Right atrium auricular region (tissue), 2 donors: ENCODE data around the gene ZNF443. TPM values are rescaled to one million over a fixed set of nuclear protein-coding genes. Genes with fewer than 3 reads are reported as not detected.
"Not testable (repeated sequence)": the region's sequence is repeated elsewhere in the genome, so short reads cannot be mapped to it uniquely, and the experiment has no call there.

Experiments used
- DNase-seq: peaks from one replicate; pipeline ENCODE4 v3.0.0-alpha.2; 2019; ENCODE audit warnings: low spot score
- H3K27ac ChIP-seq, 2 donors: fragments of 200-600 bp; sonication (generic); 1 replicate in 1 of 2; 2 replicates in 1 of 2; pipeline ENCODE4 v1.5.1; 2016 to 2019
- H3K27me3 ChIP-seq, 2 donors: fragments of 200-600 bp; sonication (generic); one replicate each; pipeline versions ENCODE4 v1.5.1 to v1.6.0; 2017 to 2019
- H3K36me3 ChIP-seq: fragments of 200-600 bp; sonication (generic); one replicate; pipeline ENCODE4 v1.5.1; 2016
- H3K4me1 ChIP-seq, 2 donors: fragments of 200-600 bp; sonication (generic); one replicate each; pipeline versions ENCODE4 v1.5.1 to v1.6.0; 2017 to 2019
- H3K4me3 ChIP-seq, 2 donors: fragments of 200-600 bp; sonication (generic); 1 replicate in 1 of 2; 2 replicates in 1 of 2; pipeline ENCODE4 v1.5.1; 2017 to 2019; ENCODE audit warnings: mild to moderate bottlenecking in 1 of 2, moderate library complexity in 1 of 2
- H3K9me3 ChIP-seq, 2 donors: fragments of 200-600 bp; sonication (generic); one replicate each; pipeline ENCODE4 v1.5.1; 2019
- total RNA-seq, 2 donors: library from RNA; depleted of rRNA; stranded (reverse); fragments of >200 nt; gene quantifications; one replicate each; pipeline ENCODE4 v1.1.0, GENCODE V29; 2016
- TF ChIP-seq, protein P1 (sequence below), 2 donors: fragments of 200-600 bp; sonication (generic); IDR thresholded peaks; one replicate each; pipeline ENCODE4 v1.5.1; 2019; ENCODE audit warnings: antibody characterized with exemption in 2 of 2

ZNF443 gene
- 1 to 10 TPM; 1.7 to 2.6 TPM for total RNA-seq

DNA sequence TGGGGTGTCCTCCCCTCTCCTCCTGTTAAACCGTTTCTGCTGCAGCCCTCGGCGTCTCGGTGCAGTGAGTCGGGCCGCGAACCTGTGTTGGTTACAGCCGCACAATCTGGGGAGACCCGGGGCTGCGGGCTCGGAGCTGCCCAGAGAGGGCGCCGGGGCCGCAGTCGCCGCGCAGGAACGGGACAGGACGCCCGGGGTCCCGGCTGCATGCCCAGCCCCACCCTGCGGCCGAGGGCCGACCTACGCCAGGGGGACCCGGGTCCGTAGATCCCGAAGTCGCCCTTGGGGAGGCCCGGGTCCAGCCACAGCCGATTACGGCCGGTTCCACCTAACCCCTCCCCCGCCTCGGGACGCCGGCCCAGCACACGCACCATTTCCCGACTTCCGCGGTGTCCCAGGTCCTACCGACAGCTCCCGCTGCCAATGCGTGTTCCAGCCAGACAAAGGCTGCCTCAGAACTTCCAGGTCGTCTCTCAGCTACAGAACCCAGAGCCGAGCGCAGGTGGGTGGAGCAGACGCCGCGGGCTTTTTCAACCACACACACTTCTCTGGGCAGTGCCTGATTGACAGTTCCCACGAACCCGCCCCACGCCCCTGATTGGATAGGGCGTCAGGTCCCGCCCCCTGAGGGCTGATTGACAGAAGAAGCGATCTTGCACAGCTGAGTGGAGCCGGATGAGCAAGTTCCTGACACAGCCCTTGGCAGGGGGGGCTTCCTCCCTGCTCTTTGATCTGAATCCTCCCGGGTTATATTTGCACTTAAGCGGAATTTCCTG, at the start of gene ZNF443:
ZNF443 (minus strand) TSS at position 481 of the 776 bp plus-strand sequence; CDS start at position 374, 107 bp downstream.
- Histone ChIP-seq H3K4me3 (peak within 1 kb of the TSS; percentile 76 to 83), H3K9me3 (no peaks in the 10 kb centered on the region)
- peak; percentile 100 for DNase-seq

DNA sequence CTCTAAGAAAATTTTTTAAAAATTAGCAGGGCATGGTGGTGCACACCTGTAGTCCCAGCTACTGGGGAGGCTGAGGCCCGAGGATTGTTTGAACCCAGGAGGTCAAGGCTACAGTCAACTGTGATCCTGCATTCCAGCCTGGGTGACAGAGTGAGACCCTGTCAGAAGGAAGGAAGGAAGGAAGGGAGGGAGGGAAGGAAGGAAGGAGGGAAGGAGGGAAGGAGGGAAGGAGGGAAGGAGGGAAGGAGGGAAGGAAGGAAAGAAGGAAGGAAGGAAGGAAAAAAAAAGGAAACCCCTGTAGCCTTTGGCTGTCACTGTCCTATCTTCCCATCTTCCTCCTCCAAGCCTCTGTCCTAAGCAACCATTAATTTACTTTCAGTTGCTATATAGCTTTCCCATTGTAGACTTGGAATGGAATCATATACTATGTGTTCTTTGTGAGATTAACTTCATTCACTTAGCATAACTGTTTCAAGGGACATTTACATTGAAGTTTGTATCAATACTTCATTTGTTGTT, 45.5 kb upstream of the ZNF443 start:
- not testable (repeated sequence) for H3K27ac ChIP-seq, DNase-seq, H3K9me3 ChIP-seq, H3K4me3 ChIP-seq, H3K27me3 ChIP-seq, H3K36me3 ChIP-seq
- H3K4me1 ChIP-seq, result peaks cover 0 to 12% of the 10 kb centered on the region in 2 donors

More for the DNA sequence above, at the start of gene ZNF443:
- H3K36me3 ChIP-seq, result no peaks in the 10 kb centered on the region
- H3K4me1 ChIP-seq, result no peaks in the 10 kb centered on the region
- TF ChIP-seq, protein P1, sequence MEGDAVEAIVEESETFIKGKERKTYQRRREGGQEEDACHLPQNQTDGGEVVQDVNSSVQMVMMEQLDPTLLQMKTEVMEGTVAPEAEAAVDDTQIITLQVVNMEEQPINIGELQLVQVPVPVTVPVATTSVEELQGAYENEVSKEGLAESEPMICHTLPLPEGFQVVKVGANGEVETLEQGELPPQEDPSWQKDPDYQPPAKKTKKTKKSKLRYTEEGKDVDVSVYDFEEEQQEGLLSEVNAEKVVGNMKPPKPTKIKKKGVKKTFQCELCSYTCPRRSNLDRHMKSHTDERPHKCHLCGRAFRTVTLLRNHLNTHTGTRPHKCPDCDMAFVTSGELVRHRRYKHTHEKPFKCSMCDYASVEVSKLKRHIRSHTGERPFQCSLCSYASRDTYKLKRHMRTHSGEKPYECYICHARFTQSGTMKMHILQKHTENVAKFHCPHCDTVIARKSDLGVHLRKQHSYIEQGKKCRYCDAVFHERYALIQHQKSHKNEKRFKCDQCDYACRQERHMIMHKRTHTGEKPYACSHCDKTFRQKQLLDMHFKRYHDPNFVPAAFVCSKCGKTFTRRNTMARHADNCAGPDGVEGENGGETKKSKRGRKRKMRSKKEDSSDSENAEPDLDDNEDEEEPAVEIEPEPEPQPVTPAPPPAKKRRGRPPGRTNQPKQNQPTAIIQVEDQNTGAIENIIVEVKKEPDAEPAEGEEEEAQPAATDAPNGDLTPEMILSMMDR (IDR thresholded peaks at IDR 0.05), result peak in 1 of 2 donors; percentile 7
- H3K27me3 ChIP-seq, result no peaks in the 10 kb centered on the region
- H3K27ac ChIP-seq, result peak within 1 kb of the TSS; percentile 79 to 83

DNA sequence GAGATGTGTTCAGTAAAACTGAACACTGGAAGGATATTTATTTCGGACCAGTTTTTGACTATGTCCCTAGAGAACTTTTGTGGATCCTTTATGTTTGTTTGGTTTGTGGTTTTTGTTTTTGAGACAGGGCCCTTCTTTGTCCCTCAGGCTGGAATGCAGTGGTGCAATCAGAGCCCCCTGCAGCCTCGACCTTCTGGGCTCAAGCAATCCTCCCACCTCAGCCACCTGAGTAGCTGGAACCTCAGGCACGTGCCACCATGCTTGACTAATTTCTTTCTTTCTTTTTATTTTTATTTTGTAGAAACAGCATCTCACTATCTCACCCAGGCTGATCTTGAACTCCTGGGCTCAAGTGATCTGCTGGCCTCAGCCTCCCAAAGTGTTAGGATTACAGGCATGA, 44.8 kb upstream of the ZNF443 start:
- Histone ChIP-seq H3K9me3 (no peaks in the 10 kb centered on the region), H3K36me3 (no peaks in the 10 kb centered on the region), H3K27ac (no peak overlapping the region), H3K4me3 (no peak overlapping the region), H3K4me1 (peaks cover 0 to 12% of the 10 kb centered on the region in 2 donors), H3K27me3 (no peaks in the 10 kb centered on the region)
- DNase-seq, result no peak
- TF ChIP-seq, protein P1 (IDR thresholded peaks at IDR 0.05), result no peak

DNA sequence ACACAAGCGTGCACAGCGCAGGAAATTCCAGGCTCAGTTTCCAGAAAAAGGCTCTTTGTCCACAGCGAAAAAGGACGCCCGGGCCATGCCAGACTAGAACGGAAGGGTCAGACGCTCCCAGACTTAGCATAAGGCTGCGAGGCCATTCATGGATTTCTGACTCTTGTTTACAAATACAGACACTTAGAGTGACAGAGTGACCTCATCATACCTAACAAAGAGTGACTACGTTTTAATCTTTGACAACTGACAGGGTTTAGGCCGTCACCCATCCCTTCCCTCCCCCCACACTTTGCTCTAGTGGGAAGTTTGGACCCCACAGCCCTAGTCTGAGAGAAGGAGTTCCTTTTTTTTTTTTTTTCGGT, 44.2 kb upstream of the ZNF443 start:
- Histone ChIP-seq H3K27ac (peak overlapping the region; percentile 72 to 79), H3K36me3 (no peaks in the 10 kb centered on the region), H3K9me3 (no peaks in the 10 kb centered on the region), H3K4me3 (peak overlapping the region; percentile 83 to 86), H3K4me1 (peaks cover 0 to 12% of the 10 kb centered on the region in 2 donors), H3K27me3 (no peaks in the 10 kb centered on the region)
- DNase-seq, result no peak
- TF ChIP-seq, protein P1 (IDR thresholded peaks at IDR 0.05), result no peak

DNA sequence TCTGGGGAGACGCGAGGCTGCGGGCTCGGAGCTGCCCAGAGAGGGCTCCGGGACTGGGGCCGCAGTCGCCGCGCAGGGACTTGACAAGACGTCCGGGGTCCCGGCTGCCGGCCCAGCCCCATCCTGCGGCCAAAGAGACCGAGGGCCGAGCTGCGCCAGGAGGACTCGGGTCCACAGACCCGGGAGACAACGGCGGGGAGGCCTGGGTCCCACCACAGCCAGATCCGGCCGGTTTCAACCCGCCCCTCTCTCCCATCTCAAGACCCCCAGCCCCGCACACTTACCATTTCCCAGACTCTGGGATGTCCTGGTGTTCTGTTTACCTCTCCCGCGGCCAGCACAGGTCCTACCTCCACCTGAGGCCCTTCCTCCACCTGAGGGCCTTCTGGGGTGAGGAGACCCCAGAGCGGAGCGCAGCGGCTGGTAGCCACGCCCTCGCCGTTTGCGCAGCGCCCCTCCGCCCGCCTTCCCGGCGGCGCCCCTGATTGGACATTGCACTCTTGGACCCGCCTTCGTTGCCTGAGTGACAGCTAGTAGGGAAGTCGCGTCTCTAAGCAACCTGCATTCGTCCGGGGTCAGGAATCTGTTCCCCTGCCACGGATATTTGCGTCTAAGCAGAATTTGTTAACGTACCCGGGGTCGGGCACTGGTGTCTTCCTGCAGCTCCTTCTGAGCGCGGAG, 43.7 kb upstream of the ZNF443 start, which contains the start of gene ZNF709:
ZNF709 (minus strand) TSS at position 446 of the 681 bp plus-strand sequence; CDS start at position 287, 159 bp downstream.
- H3K4me3 ChIP-seq, result peak within 1 kb of the TSS; percentile 83 to 86
- DNase-seq, result peak; percentile 90
- H3K36me3 ChIP-seq, result no peaks in the 10 kb centered on the region
- no peaks in the 10 kb centered on the region for H3K27me3 ChIP-seq
- TF ChIP-seq, protein P1 (IDR thresholded peaks at IDR 0.05), result no peak
- H3K4me1 ChIP-seq, result peaks cover 0 to 12% of the 10 kb centered on the region in 2 donors
- no peaks in the 10 kb centered on the region for H3K9me3 ChIP-seq
- H3K27ac ChIP-seq, result peak within 1 kb of the TSS; percentile 72 to 79

DNA sequence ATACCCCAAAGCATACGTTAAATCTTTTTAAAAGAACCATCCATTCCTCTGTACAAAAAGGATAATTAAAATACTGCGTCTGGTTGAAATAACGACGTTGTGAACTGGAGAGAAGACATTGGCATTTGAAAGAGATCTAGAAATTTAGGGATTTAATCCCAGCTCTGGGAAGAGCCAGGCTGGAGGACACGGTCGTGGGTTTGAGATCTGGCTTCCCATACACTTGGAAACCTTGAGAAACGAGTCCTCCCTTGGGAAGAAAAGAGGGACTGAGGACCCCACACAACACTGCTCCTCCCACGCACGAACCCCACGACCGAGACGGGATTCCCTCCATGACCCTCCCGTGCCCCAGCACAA, 43.2 kb upstream of the ZNF443 start:
- H3K4me1 ChIP-seq, result peaks cover 0 to 12% of the 10 kb centered on the region in 2 donors
- no peaks in the 10 kb centered on the region for H3K27me3 ChIP-seq
- DNase-seq, result no peak
- TF ChIP-seq, protein P1 (IDR thresholded peaks at IDR 0.05), result no peak
- no peaks in the 10 kb centered on the region for H3K9me3 ChIP-seq
- peak overlapping the region; percentile 72 to 79 for H3K27ac ChIP-seq
- H3K36me3 ChIP-seq, result no peaks in the 10 kb centered on the region
- peak overlapping the region; percentile 83 to 86 for H3K4me3 ChIP-seq
